A549 (cell line): ENCODE results near the gene FOXRED1. TPM values are rescaled to one million over a fixed set of nuclear protein-coding genes. Genes with fewer than 3 reads are reported as not detected.

Experiments
- ATAC-seq, 2 experiments: fragments of 200-7000 bp in 1 of 2; fragments of >200 bp in 1 of 2; cut with Nextera tagmentation in 1 of 2; cut with Tn5 transposase in 1 of 2; 3 replicates each; pipeline versions ENCODE4 v1.8.0 to v1.9.1; 2018 to 2020; ENCODE audit warnings: mild to moderate bottlenecking in 1 of 2, moderate library complexity in 1 of 2
- CTCF ChIA-PET: fragments of 300-600 bp; sonication (Branson Sonifier 250); formaldehyde crosslinking; extraction: SDS; loops from one replicate; lab custom pipeline; 2021; ENCODE audit warnings: antibody characterized with exemption, inconsistent platforms; lab: Yijun Ruan, JAX
- POLR2A ChIA-PET: fragments of 350-600 bp; formaldehyde crosslinking; extraction: SDS; loops from one replicate; lab custom pipeline; 2021; ENCODE audit warnings: antibody characterized with exemption, inconsistent platforms; lab: Yijun Ruan, JAX
- DNase-seq, 2 experiments: peaks; one replicate each; pipeline versions ENCODE4 v3.0.0 to v3.0.0-alpha.2; 2011 to 2016; ENCODE audit warnings: low read depth in 1 of 2, low spot score in 1 of 2
- FAIRE-seq: peaks from 2 replicates; lab custom pipeline; 2011; peaks lifted over from hg19 to GRCh38; lab: Jason Lieb, UNC
- H3K27ac ChIP-seq, 2 experiments: fragments of >200 bp; sonication (Bioruptor Twin); formaldehyde crosslinking; 3 replicates each; pipeline ENCODE4 v1.5.1; 2016 to 2017
- H3K4me1 ChIP-seq: fragments of >200 bp; sonication (Bioruptor Twin); formaldehyde crosslinking; 3 replicates; pipeline ENCODE4 v1.6.1; 2016
- H3K4me2 ChIP-seq: fragments of >200 bp; sonication (Bioruptor Twin); formaldehyde crosslinking; 3 replicates; pipeline ENCODE4 v1.6.1; 2016
- H3K4me3 ChIP-seq: fragments of >200 bp; sonication (Bioruptor Twin); formaldehyde crosslinking; 3 replicates; pipeline ENCODE4 v1.5.1; 2016
- H3K9me3 ChIP-seq: fragments of >200 bp; sonication (Bioruptor Twin); formaldehyde crosslinking; 3 replicates; pipeline ENCODE4 v1.6.1; 2016
- BCL3 ChIP-seq: fragments of >200 bp; sonication (Bioruptor Twin); formaldehyde crosslinking; IDR thresholded peaks from 3 replicates; pipeline ENCODE4 v1.6.1; 2016
- BHLHE40 ChIP-seq: IDR thresholded peaks from 2 replicates; pipeline ENCODE4 v1.6.1; 2012; ENCODE audit warnings: low read depth, low read length, inconsistent platforms
- CBX8 ChIP-seq: fragments of 200-600 bp; sonication (generic); IDR thresholded peaks from 2 replicates; pipeline ENCODE4 v1.6.1; 2016
- CEBPB ChIP-seq, 2 experiments: fragments of >200 bp in 1 of 2; sonication (Bioruptor Twin) in 1 of 2; formaldehyde crosslinking in 1 of 2; IDR thresholded peaks; 2 replicates each; pipeline ENCODE4 v1.6.1; 2012 to 2016
- E2F6 ChIP-seq: IDR thresholded peaks from 2 replicates; pipeline ENCODE4 v1.6.1; 2012; ENCODE audit warnings: low read depth, borderline replicate concordance
- EHMT2 ChIP-seq: fragments of 200-600 bp; sonication (generic); IDR thresholded peaks from 2 replicates; pipeline ENCODE4 v1.6.1; 2016; ENCODE audit warnings: antibody characterized with exemption, low read depth, mild to moderate bottlenecking, moderate library complexity
- EP300 ChIP-seq, 2 experiments: fragments of >200 bp; sonication (Bioruptor Twin); formaldehyde crosslinking; IDR thresholded peaks; 2 replicates in 1 of 2; 3 replicates in 1 of 2; pipeline ENCODE4 v1.6.1; 2016 to 2017
- FOSL2 ChIP-seq, 2 experiments: fragments of 450-650 bp in 1 of 2; fragments of >200 bp in 1 of 2; sonication (Bioruptor Twin) in 1 of 2; formaldehyde crosslinking; IDR thresholded peaks; 2 replicates each; pipeline versions ENCODE4 v1.5.0 to v1.6.1; 2016 to 2020; ENCODE audit warnings: mild to moderate bottlenecking in 1 of 2, moderate library complexity in 1 of 2
- FOXS1 ChIP-seq: fragments of 250-450 bp; sonication (Bioruptor Pico); IDR thresholded peaks from 2 replicates; pipeline ENCODE4 v1.5.0; 2020; ENCODE audit warnings: mild to moderate bottlenecking, moderate library complexity
- HES2 ChIP-seq: fragments of >200 bp; sonication (Bioruptor Twin); formaldehyde crosslinking; IDR thresholded peaks from 2 replicates; pipeline ENCODE4 v1.6.1; 2016
- HEYL ChIP-seq: fragments of 250-450 bp; sonication (Bioruptor Pico); IDR thresholded peaks from 2 replicates; pipeline ENCODE4 v1.8.0; 2021; ENCODE audit warnings: mild to moderate bottlenecking, moderate library complexity
- HOXA7 ChIP-seq: fragments of 250-450 bp; sonication (Bioruptor Pico); IDR thresholded peaks from 2 replicates; pipeline ENCODE4 v1.5.0; 2020; ENCODE audit warnings: mild to moderate bottlenecking, moderate library complexity
- JUNB ChIP-seq: fragments of >200 bp; sonication (Bioruptor Twin); formaldehyde crosslinking; IDR thresholded peaks from 2 replicates; pipeline ENCODE4 v1.6.1; 2016
- MAFK ChIP-seq: fragments of 450-650 bp; IDR thresholded peaks from 2 replicates; pipeline ENCODE4 v1.6.1; 2014; ENCODE audit not compliant: partially characterized antibody
- POLR2A ChIP-seq: IDR thresholded peaks from 2 replicates; pipeline ENCODE4 v1.6.1; 2012; ENCODE audit warnings: mild to moderate bottlenecking, low read length
- RAD21 ChIP-seq, 2 experiments: fragments of >200 bp in 1 of 2; sonication (Bioruptor Twin) in 1 of 2; formaldehyde crosslinking in 1 of 2; IDR thresholded peaks in 1 of 2; conservative IDR thresholded peaks in 1 of 2; 2 replicates in 1 of 2; 3 replicates in 1 of 2; pipeline ENCODE4 v1.6.1; 2012 to 2018; ENCODE audit warnings: inconsistent platforms in 1 of 2
- RARB ChIP-seq: fragments of 250-450 bp; sonication (Bioruptor Pico); IDR thresholded peaks from 2 replicates; pipeline ENCODE4 v1.8.0; 2021; ENCODE audit warnings: mild to moderate bottlenecking, moderate library complexity
- RCOR1 ChIP-seq: fragments of 150-350 bp; IDR thresholded peaks from 2 replicates; pipeline ENCODE4 v1.6.1; 2014; ENCODE audit warnings: antibody characterized with exemption, low read length, low read depth
- RNF2 ChIP-seq: fragments of 200-600 bp; sonication (generic); IDR thresholded peaks from 2 replicates; pipeline ENCODE4 v1.6.1; 2016; ENCODE audit warnings: low read depth, mild to moderate bottlenecking, antibody characterized with exemption, moderate library complexity, borderline replicate concordance
- SREBF2 ChIP-seq: fragments of 450-650 bp; IDR thresholded peaks from 2 replicates; pipeline ENCODE4 v1.6.1; 2014; ENCODE audit warnings: mild to moderate bottlenecking, moderate library complexity
- TFCP2L1 ChIP-seq: fragments of 250-450 bp; sonication (Bioruptor Pico); IDR thresholded peaks from 2 replicates; pipeline ENCODE4 v1.5.0; 2021; ENCODE audit warnings: mild to moderate bottlenecking
- ZC3H11A ChIP-seq: fragments of 450-650 bp; IDR thresholded peaks from 2 replicates; pipeline ENCODE4 v1.6.1; 2014; ENCODE audit warnings: antibody characterized with exemption, mild to moderate bottlenecking
- ZFP36 ChIP-seq: fragments of 450-650 bp; IDR thresholded peaks from 2 replicates; pipeline ENCODE4 v1.6.1; 2014; ENCODE audit warnings: borderline replicate concordance; ENCODE audit not compliant: partially characterized antibody
- ZNF302 ChIP-seq: fragments of 250-450 bp; sonication (Bioruptor Pico); IDR thresholded peaks from 2 replicates; pipeline ENCODE4 v1.9.0; 2021; ENCODE audit warnings: inconsistent platforms, mild to moderate bottlenecking, moderate library complexity
- WGBS: methylation state at CpG from one replicate; pipeline ENCODE4 v1.1.6; 2017; ENCODE audit errors: missing lambda C conversion rate; 5-methylcytosine and 5-hydroxymethylcytosine counted together
- polyA plus RNA-seq, 4 experiments: library from polyadenylated mRNA; depleted of rRNA in 3 of 4; stranded (reverse); fragments of >200 nt; fragmentation: RNase III in 1 of 4; extraction: RNeasy Plus Mini Kit Qiagen cat#74134 plus additional on column Dnase treatment in 1 of 4; gene quantifications; 2 replicates in 3 of 4; 3 replicates in 1 of 4; pipeline ENCODE4 v1.2.3, GENCODE V29; 2011 to 2017
- TF ChIP-seq, protein P1 (sequence below): IDR thresholded peaks from 2 replicates; pipeline ENCODE4 v1.6.1; 2012
- TF ChIP-seq, protein P2 (sequence below): fragments of 150-350 bp; IDR thresholded peaks from 2 replicates; pipeline ENCODE4 v1.6.1; 2014; ENCODE audit warnings: low read depth, mild to moderate bottlenecking, low read length
- TF ChIP-seq, protein P3 (sequence below): IDR thresholded peaks from 2 replicates; pipeline ENCODE4 v1.6.1; 2012

Gene FOXRED1
- polyA plus RNA-seq, 2 of the 4 experiments (the other 2 are of a cell fraction), result 22.7 to 28.9 TPM

- TF ChIP-seq, protein P1, sequence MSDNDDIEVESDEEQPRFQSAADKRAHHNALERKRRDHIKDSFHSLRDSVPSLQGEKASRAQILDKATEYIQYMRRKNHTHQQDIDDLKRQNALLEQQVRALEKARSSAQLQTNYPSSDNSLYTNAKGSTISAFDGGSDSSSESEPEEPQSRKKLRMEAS, result no peak
- TF ChIP-seq SREBF2, result no peak
- TF ChIP-seq E2F6, result no peak
- TF ChIP-seq, all 56 proteins: peak for 0
- Histone ChIP-seq H3K4me2 (no peak overlapping the region; the same call in 2 of the 3 replicates), H3K9me3 (no peaks in the 10 kb centered on the region), H3K4me3 (no peak overlapping the region), H3K4me1 (peaks cover 15% of the 10 kb centered on the region; the same call in 2 of the 3 replicates), H3K27ac (no peak overlapping the region)
- ChIA-PET CTCF (interaction anchor here (0.7 kb wide), 1 partner anchor 196 kb away, joined by 4 read pairs; no protein-coding TSS in a partner anchor), POLR2A (no interaction called here)
- DNase-seq (peak; percentile 19 to 48), FAIRE-seq (no peak), ATAC-seq (no peak)
- whole genome bisulfite sequencing, result 77% methylated on average over 6 of the region's 6 CpGs
Measured at GRCh38 chr11:126284829-126285228, 15.9 kb downstream of the FOXRED1 start.

DNA sequence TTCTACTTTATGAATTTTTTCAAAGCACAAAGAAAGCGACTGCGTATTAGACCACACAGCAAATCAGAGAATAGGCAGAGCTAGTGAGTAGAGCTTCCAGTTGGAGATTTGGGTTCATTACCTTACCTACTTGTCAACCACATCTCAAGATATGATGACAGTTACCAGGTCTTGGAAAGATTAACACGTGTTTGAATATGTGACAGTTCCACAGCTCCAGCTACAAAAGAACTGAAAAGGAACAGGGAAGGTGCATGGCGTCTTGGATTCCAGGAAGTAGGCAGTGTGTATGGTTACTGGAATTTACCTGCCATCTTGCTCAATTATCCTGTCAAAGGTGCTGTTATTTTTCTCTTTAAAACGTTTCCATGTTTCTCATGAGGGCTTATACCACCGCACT is 19.3 kb downstream of the FOXRED1 start:
- Histone ChIP-seq H3K4me2 (no peak overlapping the region), H3K4me1 (peaks cover 12% of the 10 kb centered on the region; the same call in 2 of the 3 replicates), H3K9me3 (no peaks in the 10 kb centered on the region), H3K4me3 (no peak overlapping the region), H3K27ac (no peak overlapping the region)
- ATAC-seq (no peak), FAIRE-seq (no peak), DNase-seq (no peak)
- CTCF ChIA-PET, result interaction anchor here (0.8 kb wide), 1 partner anchor 22 kb away, joined by 3 read pairs; no protein-coding TSS in a partner anchor
- POLR2A ChIA-PET, result no interaction called here
- WGBS, result 84% methylated on average over 6 of the region's 6 CpGs
- TF ChIP-seq RNF2, result no peak
- no peak for TF ChIP-seq FOXS1 (CRISPR knock-in tag)
- TF ChIP-seq RCOR1, result no peak
- TF ChIP-seq RAD21 (conservative IDR thresholded peaks at IDR 0.05 in 1 of 2, IDR thresholded peaks at IDR 0.05 in 1 of 2), result no peak
- no peak for TF ChIP-seq BHLHE40
- TF ChIP-seq CEBPB (IDR thresholded peaks at IDR 0.05), result no peak
- no peak for TF ChIP-seq ZFP36
- no peak for TF ChIP-seq SREBF2
- TF ChIP-seq RARB (CRISPR knock-in tag), result no peak
- no peak for TF ChIP-seq EHMT2
- TF ChIP-seq CBX8, result no peak
- no peak for TF ChIP-seq FOSL2 (IDR thresholded peaks at IDR 0.05)
- no peak for TF ChIP-seq FOSL2 (CRISPR knock-in tag; IDR thresholded peaks at IDR 0.05)

DNA sequence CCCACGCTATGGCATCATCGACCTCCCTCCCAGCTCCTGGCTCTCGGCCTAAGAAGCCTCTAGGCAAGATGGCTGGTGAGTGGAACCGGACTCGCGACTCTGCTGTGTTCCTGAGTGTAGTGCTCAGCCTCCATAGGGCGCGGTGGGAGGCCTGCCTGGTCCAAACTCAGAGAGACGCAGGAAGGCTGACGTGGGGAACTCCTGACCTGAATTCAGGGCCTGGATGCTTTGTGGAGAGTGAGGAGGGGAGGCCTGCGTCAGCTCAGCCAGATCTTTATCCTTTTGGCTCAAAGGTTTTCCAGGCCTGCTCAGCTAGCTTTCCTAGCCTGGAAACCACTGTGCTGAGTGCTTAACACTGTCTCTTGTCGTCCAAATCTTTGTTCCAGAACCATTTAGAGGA is 21.9 kb downstream of the FOXRED1 start:
- ATAC-seq (no peak), DNase-seq (no peak), FAIRE-seq (no peak)
- Histone ChIP-seq H3K4me3 (no peak overlapping the region), H3K4me1 (no peaks in the 10 kb centered on the region), H3K4me2 (no peak overlapping the region), H3K27ac (no peak overlapping the region), H3K9me3 (no peaks in the 10 kb centered on the region)
- CTCF ChIA-PET, result no interaction called here
- TF ChIP-seq, protein P1, result no peak
- TF ChIP-seq BCL3 (no peak), HOXA7 (CRISPR knock-in tag) (no peak), ZC3H11A (no peak), ZNF302 (no peak), HES2 (no peak), POLR2A (no peak), EP300 (IDR thresholded peaks at IDR 0.05) (no peak), RCOR1 (no peak), CBX8 (no peak), ZFP36 (no peak), HEYL (CRISPR knock-in tag) (no peak), TFCP2L1 (CRISPR knock-in tag) (no peak), JUNB (no peak), FOSL2 (IDR thresholded peaks at IDR 0.05) (no peak), FOSL2 (CRISPR knock-in tag; IDR thresholded peaks at IDR 0.05) (no peak), MAFK (no peak)
- TF ChIP-seq, protein P2, sequence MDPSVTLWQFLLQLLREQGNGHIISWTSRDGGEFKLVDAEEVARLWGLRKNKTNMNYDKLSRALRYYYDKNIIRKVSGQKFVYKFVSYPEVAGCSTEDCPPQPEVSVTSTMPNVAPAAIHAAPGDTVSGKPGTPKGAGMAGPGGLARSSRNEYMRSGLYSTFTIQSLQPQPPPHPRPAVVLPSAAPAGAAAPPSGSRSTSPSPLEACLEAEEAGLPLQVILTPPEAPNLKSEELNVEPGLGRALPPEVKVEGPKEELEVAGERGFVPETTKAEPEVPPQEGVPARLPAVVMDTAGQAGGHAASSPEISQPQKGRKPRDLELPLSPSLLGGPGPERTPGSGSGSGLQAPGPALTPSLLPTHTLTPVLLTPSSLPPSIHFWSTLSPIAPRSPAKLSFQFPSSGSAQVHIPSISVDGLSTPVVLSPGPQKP, result no peak
- TF ChIP-seq, protein P3, sequence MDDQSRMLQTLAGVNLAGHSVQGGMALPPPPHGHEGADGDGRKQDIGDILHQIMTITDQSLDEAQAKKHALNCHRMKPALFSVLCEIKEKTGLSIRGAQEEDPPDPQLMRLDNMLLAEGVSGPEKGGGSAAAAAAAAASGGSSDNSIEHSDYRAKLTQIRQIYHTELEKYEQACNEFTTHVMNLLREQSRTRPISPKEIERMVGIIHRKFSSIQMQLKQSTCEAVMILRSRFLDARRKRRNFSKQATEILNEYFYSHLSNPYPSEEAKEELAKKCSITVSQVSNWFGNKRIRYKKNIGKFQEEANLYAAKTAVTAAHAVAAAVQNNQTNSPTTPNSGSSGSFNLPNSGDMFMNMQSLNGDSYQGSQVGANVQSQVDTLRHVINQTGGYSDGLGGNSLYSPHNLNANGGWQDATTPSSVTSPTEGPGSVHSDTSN, result no peak
- WGBS, result 84% methylated on average over 9 of the region's 12 CpGs
- POLR2A ChIA-PET, result no interaction called here
